Central memory CD8-positive, alpha-beta T cell (primary cell): Measurements from ENCODE around the gene PRPF6.
"Not testable (repeated sequence)": the region's sequence is repeated elsewhere in the genome, so short reads cannot be mapped to it uniquely, and the experiment has no call there.

ENCODE experiments used
- ATAC-seq: fragments of 150-1000 bp; cut with Tn5 transposase; replicated peaks from 2 replicates; pipeline ENCODE4 v1.10.0; 2022; ENCODE audit warnings: mild to moderate bottlenecking, moderate FRiP score, moderate number of reproducible peaks; ENCODE audit not compliant: poor library complexity, severe bottlenecking; ENCODE audit errors: extremely low read depth
- DNase-seq, 2 donors: peaks; one replicate each; pipeline ENCODE4 v3.0.0; 2021; ENCODE audit warnings: low spot score in 2 of 2
- H3K27ac Mint-ChIP-seq: one replicate; pipeline ENCODE4 v1.8.0; 2022; ENCODE audit warnings: low read depth, mild to moderate bottlenecking, moderate library complexity, mixed read lengths
- H3K27me3 Mint-ChIP-seq: one replicate; pipeline ENCODE4 v1.8.0; 2022; ENCODE audit warnings: mixed read lengths
- H3K36me3 Mint-ChIP-seq: one replicate; pipeline ENCODE4 v1.8.0; 2022; ENCODE audit warnings: mild to moderate bottlenecking, moderate library complexity, mixed read lengths; ENCODE audit not compliant: insufficient read depth
- H3K4me1 Mint-ChIP-seq: one replicate; pipeline ENCODE4 v1.8.0; 2022; ENCODE audit warnings: mixed read lengths
- H3K4me3 Mint-ChIP-seq: one replicate; pipeline ENCODE4 v1.8.0; 2022; ENCODE audit warnings: mild to moderate bottlenecking, moderate library complexity, mixed read lengths
- H3K9me3 Mint-ChIP-seq: one replicate; pipeline ENCODE4 v1.8.0; 2022; ENCODE audit warnings: mixed read lengths

PRPF6 gene

DNA sequence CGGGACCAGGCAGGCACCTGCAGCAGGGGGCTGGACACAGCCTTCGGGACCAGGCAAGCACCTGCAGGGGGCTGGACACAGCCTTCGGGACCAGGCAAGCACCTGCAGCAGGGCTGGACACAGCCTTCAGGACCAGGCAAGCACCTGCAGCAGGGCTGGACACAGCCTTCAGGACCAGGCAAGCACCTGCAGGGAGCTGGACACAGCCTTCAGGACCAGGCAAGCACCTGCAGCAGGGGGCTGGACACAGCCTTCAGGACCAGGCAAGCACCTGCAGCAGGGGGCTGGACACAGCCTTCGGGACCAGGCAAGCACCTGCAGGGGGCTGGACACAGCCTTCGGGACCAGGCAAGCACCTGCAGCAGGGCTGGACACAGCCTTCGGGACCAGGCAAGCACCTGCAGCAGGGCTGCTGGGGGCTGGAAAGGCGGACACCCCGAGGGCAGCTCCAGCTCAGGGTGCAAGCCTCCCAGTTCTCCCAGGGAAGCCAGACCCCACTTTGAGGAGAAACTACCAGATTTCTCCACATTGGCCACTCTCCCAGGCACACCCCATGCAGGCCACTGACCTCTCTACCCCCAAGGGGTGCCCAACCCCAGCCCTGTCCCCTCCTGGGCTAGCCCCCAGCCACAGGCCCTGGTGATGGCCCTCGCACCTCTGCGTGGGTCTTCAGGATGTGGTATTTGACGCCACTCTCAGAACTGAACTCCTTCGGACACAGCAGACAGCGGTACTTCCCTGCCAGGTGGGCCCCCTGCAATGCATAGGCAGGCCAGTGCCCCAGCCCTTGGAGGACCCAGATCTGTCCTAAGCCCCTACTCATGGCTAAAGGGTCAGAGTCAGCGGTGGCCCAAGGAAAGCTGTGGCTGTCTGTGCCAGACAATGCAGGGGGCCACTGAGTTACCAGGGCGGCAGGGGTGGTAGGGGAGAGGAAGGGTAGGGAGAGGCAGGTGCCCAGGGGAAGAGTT is 20.0 kb upstream of the PRPF6 start:
- ATAC-seq, H3K9me3 Mint-ChIP-seq, H3K27me3 Mint-ChIP-seq, H3K36me3 Mint-ChIP-seq, DNase-seq, H3K4me1 Mint-ChIP-seq, H3K27ac Mint-ChIP-seq, H3K4me3 Mint-ChIP-seq: not testable (repeated sequence)

DNA sequence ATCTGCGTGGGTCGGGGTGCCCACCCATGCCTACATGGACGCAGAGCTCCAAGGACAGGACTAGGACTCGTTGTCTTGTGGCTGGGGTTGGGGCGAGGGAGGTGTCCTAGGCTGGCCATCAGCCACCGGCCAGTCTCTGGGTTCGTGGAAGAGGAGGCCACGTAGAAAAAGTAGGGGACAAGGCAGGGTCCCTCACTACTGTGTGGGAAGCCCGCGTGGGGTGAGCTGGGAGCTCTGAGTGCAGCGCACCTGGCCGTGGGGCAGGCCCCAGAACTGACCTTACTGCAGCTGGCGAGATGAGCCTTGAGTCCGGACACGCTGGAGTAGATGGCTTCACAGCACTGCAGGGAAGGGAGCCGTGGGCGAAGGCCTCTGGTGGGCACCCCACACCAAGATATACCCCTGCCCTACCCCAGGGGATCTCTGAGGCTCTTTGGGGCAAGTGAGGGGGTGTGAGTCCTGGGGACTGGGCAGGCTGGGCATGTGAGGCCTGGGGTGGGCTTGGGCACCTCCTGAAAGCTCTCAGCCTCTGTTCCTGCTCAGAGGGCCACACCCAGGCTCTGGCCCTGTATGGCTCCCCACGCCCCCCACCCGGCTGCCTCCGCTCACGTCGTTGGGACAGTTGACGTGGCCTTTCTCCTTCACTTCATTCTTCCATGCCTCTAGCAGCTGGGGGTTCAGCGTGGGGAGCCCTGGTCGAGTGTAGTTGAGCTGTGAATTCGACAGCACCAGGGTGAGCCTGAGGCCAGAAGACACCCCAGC is 19.1 kb upstream of the PRPF6 start:
- no peak for DNase-seq
- no peaks in the 10 kb centered on the region for H3K27me3 Mint-ChIP-seq
- no peaks in the 10 kb centered on the region for H3K9me3 Mint-ChIP-seq
- no peak overlapping the region for H3K4me3 Mint-ChIP-seq
- peaks cover 5% of the 10 kb centered on the region for H3K36me3 Mint-ChIP-seq
- no peak for ATAC-seq
- no peak overlapping the region for H3K27ac Mint-ChIP-seq
- peaks cover 5% of the 10 kb centered on the region for H3K4me1 Mint-ChIP-seq

DNA sequence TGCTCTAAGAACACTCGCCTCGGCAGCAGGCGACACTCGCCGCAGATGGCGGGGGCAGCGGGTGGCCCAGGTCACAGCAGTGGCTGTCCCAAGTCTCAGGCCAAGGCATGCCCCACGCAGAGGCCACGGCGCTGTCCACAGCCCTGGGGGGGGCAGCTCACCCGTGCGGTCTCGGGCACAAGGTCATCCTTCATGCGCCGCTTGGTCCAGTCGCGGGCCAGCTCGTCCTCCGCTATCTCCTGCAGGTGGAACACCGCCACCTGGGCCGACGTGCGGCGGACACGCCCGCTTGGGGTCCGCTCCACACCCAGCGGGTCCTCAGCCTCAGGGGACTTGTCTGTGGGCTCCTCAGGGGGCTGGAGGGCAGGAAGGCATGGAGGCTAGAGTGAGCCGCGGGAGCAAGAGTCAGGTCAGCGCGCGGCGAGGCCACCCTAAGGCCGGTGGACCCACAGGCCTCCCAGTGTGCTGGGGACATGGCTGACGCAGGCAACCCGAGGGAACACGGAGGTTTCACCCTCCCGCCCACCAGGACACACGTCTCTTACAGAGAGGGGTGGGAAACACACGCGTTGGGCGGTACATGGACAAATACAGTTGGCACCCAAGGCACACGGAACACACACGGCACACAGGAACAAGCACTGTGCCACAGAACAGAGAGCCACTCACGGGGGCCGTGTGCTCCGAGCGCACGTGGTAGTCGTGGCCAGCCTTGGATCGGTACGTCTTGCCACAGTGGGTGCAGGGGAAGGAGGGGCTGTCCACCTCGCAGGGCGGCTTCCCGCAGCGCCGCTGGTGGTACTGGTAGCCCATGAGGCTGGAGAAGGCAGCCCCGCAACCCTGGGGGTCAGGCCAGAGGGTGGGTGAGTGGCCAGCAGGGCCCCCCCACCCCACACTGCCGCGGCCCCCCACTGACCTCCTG is 18.2 kb upstream of the PRPF6 start:
- ATAC-seq (no peak), DNase-seq (no peak)
- Mint-ChIP-seq H3K4me3 (no peak overlapping the region), H3K27me3 (no peaks in the 10 kb centered on the region), H3K27ac (no peak overlapping the region), H3K36me3 (peaks cover 4% of the 10 kb centered on the region), H3K9me3 (no peaks in the 10 kb centered on the region), H3K4me1 (no peaks in the 10 kb centered on the region)

DNA sequence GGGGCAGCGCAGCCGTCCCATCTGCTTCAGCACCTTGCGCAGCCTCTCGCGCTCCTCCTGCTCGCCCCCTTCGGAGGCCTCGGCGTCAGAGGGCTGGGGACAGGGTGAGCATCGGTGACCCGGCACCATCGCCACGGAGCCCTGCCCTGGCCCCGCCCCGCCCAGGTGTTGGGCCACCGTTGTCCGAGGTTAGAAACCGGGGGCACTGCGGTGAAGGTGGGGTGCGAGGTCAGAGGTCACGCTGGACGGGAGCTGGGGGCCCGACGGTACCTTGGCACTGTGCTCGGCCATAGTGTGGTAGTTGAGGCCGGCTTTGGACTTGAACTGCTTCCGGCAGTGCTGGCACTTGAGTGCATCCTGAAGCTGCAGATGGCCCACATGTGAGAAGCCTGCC is 17.6 kb upstream of the PRPF6 start:
- ATAC-seq (no peak), DNase-seq (no peak)
- H3K9me3 Mint-ChIP-seq: no peaks in the 10 kb centered on the region

DNA sequence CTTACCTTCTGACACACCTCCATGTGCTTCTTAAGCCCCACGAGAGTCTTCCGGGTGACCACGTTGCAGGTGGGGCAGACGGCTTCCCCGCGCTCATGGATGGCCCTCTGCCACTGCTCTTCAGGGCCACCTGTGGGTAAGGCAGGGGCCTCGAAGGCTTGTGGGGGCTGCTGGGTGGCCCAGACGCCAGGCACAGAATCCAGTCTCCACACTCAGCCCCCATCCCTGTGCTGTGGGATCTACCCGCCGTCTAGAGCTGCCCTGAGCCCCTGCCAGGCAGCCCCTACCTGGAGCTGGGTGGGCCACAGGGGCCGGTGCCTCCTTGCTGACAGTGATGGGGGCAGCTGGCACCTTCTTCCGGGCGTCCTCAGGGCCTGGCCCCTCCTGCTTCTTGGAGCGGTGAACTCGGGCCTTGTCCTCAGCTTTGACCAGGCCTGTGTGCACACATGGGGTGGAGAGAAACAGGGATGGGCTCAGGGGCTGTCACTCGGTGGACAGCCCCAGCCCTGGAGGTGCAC is 17.1 kb upstream of the PRPF6 start:
- H3K4me3 Mint-ChIP-seq: no peak overlapping the region
- DNase-seq: no peak
- no peak overlapping the region for H3K27ac Mint-ChIP-seq
- no peak for ATAC-seq
- H3K36me3 Mint-ChIP-seq: peaks cover 4% of the 10 kb centered on the region
- no peaks in the 10 kb centered on the region for H3K9me3 Mint-ChIP-seq
- H3K27me3 Mint-ChIP-seq: no peaks in the 10 kb centered on the region
- peaks cover 6% of the 10 kb centered on the region for H3K4me1 Mint-ChIP-seq

More for the DNA sequence above, 17.6 kb upstream of the PRPF6 start:
- H3K4me1 Mint-ChIP-seq: peaks cover 1% of the 10 kb centered on the region
- no peak overlapping the region for H3K27ac Mint-ChIP-seq
- no peaks in the 10 kb centered on the region for H3K27me3 Mint-ChIP-seq
- no peak overlapping the region for H3K4me3 Mint-ChIP-seq
- H3K36me3 Mint-ChIP-seq: peaks cover 3% of the 10 kb centered on the region

DNA sequence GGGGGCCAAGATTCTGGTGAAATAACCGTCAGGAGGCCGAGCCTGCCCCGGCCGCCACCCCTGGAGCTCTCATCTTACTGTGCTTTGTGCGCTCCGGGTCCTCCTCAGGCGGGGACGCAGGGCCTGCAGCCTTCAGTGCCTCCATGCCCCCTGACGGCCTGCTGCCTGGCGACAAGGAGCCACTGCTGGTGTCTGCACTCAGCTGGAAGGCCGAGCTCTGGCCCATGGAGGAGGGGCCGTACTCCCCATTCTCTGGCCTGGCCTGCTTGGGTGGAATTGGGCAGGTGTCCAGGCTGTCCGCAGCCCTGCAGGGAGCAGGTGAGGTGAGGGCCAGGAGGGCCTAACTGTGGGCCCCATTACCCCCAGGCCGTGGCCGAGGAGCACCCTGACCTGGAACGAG is 16.5 kb upstream of the PRPF6 start:
- DNase-seq (no peak), ATAC-seq (no peak)
- no peak overlapping the region for H3K4me3 Mint-ChIP-seq
- H3K27ac Mint-ChIP-seq: no peak overlapping the region
- peaks cover 6% of the 10 kb centered on the region for H3K36me3 Mint-ChIP-seq
- H3K4me1 Mint-ChIP-seq: peaks cover 8% of the 10 kb centered on the region
- H3K9me3 Mint-ChIP-seq: no peaks in the 10 kb centered on the region
- no peaks in the 10 kb centered on the region for H3K27me3 Mint-ChIP-seq

DNA sequence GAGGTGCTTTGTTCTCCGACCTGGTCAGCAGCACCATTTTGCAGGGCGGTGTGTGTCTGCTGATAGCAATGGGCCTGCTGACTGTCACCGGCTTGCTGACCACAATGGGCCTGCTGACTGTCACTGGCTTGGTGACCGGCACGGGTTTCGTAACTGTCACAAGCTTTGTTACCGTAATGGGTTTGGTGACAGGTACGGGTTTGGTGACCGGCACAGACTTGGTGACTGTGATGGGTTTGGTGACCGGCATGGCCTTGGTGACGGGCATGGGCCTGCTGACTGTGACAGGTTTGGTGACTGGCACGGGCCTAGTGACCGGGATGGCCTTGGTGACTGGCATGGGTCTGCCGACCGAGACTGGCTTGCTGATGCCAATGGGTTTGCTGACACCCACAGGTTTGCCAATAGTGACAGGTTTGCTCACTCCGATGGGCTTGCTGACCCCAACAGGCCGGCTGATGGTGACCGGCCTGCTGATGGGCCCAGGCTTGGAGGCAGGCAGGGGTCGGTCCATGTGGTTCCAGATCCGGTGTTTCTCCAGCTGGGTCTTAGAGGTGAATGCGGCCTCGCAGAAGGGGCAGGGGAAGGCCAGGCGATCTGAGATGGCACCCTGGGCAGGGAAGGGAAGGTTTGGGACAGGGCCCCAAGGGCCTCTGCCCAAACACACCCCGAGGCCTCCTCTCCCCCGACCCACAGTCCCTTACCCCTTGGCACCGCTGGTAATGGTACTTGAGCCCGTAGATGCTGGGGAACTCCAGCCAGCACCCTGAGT is 14.6 kb upstream of the PRPF6 start:
- no peak overlapping the region for H3K27ac Mint-ChIP-seq
- no peak overlapping the region for H3K4me3 Mint-ChIP-seq
- no peak for ATAC-seq
- H3K9me3 Mint-ChIP-seq: no peaks in the 10 kb centered on the region
- H3K36me3 Mint-ChIP-seq: peaks cover 7% of the 10 kb centered on the region
- H3K27me3 Mint-ChIP-seq: no peaks in the 10 kb centered on the region
- DNase-seq: no peak
- H3K4me1 Mint-ChIP-seq: peaks cover 8% of the 10 kb centered on the region

DNA sequence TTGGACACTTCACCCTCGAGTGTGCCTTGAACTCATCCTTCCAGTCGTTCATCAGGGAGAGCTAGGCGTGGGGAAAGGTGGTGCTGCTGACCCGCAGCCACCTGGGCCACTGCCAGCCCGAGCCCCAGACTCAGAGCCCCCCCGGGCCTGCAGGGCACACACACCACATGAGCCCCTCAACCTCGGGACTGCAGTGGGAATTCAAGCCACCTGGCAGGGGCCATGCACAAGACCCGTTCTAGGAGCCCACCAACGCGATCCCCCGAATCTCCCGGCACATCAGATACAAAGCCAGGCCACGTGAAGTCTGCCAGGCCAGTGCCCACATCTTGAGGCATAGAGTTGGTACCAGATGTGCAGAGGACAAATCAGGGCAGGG is 14.0 kb upstream of the PRPF6 start:
- no peaks in the 10 kb centered on the region for H3K9me3 Mint-ChIP-seq
- H3K27ac Mint-ChIP-seq: no peak overlapping the region
- no peak for DNase-seq
- H3K27me3 Mint-ChIP-seq: no peaks in the 10 kb centered on the region
- peaks cover 8% of the 10 kb centered on the region for H3K4me1 Mint-ChIP-seq
- peaks cover 9% of the 10 kb centered on the region for H3K36me3 Mint-ChIP-seq
- H3K4me3 Mint-ChIP-seq: no peak overlapping the region
- ATAC-seq: no peak

DNA sequence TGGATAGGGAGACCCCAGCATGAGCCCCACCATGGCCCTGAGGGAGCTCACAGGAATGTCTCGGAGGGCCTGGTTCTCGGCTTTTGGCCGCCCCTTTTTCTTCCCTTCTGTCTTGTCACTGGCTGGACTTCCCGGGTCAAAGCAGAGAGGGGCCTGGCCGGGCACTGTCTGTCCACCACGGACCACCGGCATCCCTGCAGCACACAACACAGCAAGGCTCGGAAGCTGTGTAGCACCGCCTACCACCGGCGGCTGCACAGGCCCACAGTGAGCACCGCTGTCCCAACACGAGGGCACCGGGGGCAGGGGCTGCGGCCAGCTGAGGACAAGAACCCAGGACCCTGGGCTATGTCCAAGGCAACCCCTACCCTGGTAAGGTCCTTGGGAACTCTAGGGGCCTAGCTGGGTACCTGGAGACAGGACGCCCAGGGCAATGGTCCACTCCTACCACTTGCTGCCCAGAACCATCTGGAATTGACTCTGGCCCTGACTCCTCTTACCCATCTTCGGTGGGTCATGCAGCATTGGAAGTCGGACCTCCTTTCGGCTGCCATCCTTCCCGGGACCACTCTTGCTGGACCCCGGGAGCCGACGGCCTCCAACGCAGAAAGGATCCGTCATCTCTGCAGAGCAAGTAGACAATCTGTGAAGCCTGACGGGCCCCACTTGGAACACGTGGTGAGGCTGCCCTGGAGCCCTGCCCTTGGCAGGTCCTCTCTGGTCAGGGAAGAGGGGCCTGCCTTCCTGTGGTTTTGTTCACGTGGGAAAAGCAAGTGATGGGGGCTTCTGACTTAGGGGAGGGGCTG is 13.4 kb upstream of the PRPF6 start:
- Mint-ChIP-seq H3K9me3 (no peaks in the 10 kb centered on the region), H3K4me1 (peaks cover 8% of the 10 kb centered on the region), H3K4me3 (peak overlapping the region; percentile 83), H3K27me3 (no peaks in the 10 kb centered on the region), H3K36me3 (peaks cover 9% of the 10 kb centered on the region), H3K27ac (no peak overlapping the region)
- DNase-seq (no peak), ATAC-seq (no peak)

DNA sequence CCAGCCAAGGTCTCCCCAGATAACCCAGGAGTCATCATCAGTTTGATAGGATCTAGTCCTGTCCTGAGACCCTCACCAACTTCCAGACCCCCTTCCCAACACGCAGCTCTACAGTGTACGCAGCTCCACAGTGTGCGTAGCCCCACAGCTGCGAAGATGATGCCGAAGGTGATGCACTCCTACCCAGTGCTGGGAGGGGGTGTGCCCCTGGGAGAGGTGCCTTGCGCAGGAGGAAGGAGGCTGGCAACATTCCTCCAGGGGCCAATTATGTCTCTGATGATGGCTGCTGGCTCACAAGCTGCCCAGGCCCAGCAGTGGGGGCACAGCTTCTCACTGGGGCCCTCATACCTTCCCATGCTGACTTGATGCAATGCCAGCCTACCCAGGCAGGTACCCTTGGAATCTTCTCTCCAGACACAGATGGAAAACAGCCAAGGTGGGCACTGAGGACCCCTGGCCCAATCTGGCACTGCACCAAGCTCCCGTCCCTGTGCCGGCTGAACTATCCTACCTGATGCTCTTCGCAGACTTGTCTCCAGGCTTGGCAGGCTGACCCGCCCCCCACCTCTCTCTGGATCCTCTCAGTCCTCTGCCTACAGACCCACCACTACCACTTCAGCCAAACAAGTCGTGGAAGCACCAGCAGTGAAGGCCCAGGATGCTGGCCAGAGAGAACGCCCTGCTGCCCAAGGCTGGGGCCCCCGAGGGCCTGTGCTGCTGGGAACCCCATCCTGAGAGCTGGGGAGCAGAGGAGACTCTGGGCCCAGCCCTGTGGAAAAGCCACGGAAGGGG is 12.6 kb upstream of the PRPF6 start:
- no peaks in the 10 kb centered on the region for H3K27me3 Mint-ChIP-seq
- H3K4me3 Mint-ChIP-seq: peak overlapping the region; percentile 83
- no peak for DNase-seq
- H3K36me3 Mint-ChIP-seq: peaks cover 8% of the 10 kb centered on the region
- peak; percentile 16 for ATAC-seq
- H3K9me3 Mint-ChIP-seq: no peaks in the 10 kb centered on the region
- peak overlapping the region; percentile 91 for H3K27ac Mint-ChIP-seq
- H3K4me1 Mint-ChIP-seq: peaks cover 8% of the 10 kb centered on the region
